Lower leg skin (tissue), 3 donors: Measurements from ENCODE around the gene GNB2.

Source experiments
- CTCF ChIP-seq, 3 donors: fragments of 450-650 bp; IDR thresholded peaks; one replicate each; pipeline ENCODE4 v1.5.1; 2016; ENCODE audit warnings: antibody characterized with exemption in 3 of 3, mild to moderate bottlenecking in 3 of 3, moderate library complexity in 2 of 3
- POLR2A ChIP-seq, 2 donors: fragments of 450-650 bp; IDR thresholded peaks; one replicate each; pipeline ENCODE4 v1.6.1; 2016 to 2017; ENCODE audit warnings: antibody characterized with exemption in 2 of 2, mild to moderate bottlenecking in 1 of 2, moderate library complexity in 1 of 2

DNA sequence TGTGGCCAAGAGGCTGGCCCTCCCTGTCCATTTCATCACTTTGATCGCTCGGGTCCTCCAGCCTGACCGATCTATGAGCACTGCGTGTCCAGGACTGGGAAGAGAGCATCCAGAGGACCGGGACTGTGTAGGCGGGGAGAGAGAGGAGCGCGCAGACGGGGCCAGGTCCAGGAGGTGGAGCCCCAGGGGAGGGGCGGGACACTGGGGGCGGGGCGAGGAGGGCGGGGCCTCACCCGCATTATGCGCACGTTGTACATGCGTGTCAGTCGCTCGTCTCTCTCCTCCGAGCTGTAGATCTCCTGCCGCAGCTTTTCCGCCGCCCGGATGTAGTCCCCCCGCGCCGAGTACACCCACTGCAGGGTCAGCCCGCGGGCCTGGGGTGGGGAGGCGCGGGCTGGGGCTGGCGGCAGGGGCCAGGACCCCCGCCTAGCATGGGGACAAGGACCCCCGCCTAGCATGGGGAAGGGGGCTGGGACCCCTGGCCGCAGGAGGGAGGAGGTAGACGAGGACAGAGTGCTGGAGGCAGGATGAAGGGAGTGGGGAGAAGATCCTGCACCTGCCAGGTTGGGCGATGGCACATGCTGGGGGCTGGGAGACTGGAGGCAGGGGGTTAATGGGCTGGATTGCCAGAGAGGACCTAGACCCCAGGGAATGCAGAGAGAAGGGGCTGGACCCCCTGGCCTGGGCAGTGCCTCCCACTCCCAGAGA is 46.9 kb upstream of the GNB2 start:
- no peak for TF ChIP-seq CTCF (IDR thresholded peaks at IDR 0.05)
- no peak for TF ChIP-seq POLR2A (IDR thresholded peaks at IDR 0.05)
